NB4 (cell line): ENCODE data around the gene RASGRP3.

Experiments
- MYC ChIP-seq: IDR thresholded peaks from 2 replicates; pipeline ENCODE4 v1.6.1; 2011; ENCODE audit warnings: low read depth, low read length
- POLR2A ChIP-seq: IDR thresholded peaks from 2 replicates; pipeline ENCODE4 v1.6.1; 2011; ENCODE audit warnings: mild to moderate bottlenecking; ENCODE audit not compliant: insufficient read length; ENCODE audit errors: extremely low read depth
- TF ChIP-seq, protein P1 (sequence below): IDR thresholded peaks from one replicate; pipeline ENCODE4 v1.5.1; 2012; ENCODE audit warnings: low read depth, low read length
- TF ChIP-seq, protein P2 (sequence below): IDR thresholded peaks from 2 replicates; pipeline ENCODE4 v1.6.1; 2011; ENCODE audit warnings: low read depth, low read length

DNA sequence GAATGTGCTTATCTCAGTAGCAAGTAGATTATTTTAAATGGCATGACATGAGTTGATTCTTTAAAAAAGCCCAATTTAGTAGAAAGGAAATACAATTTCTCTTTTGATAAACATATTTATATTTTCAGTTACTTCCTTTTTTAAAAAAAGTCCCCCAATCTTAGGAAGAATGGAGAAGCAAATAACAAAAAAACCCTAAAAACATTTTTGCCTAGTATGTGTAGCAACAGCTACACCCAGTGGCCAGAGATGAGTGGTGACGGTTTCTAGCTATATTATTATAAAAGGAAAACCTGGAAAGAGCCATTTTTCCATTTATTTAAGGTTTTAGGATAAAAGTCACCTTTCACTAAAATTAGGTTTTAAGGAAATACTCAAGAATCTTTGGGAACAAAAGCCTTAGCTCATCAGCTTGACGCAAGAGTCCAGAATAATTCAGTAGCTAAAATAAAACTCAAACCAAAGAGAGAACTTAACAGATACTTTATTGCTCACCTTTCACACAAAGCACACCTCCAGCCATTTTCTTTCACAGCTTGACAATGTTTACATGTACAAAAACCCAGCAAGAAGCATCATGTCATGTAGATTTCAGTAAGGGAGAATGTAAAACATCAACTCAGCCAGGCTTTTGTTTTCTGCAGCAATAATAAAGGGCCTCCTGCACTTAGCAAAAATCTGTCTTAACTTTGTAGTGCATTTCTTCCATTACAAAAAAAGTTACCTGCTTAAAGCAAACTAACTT lies 106.9 kb downstream of the RASGRP3 start:
- TF ChIP-seq, protein P1, sequence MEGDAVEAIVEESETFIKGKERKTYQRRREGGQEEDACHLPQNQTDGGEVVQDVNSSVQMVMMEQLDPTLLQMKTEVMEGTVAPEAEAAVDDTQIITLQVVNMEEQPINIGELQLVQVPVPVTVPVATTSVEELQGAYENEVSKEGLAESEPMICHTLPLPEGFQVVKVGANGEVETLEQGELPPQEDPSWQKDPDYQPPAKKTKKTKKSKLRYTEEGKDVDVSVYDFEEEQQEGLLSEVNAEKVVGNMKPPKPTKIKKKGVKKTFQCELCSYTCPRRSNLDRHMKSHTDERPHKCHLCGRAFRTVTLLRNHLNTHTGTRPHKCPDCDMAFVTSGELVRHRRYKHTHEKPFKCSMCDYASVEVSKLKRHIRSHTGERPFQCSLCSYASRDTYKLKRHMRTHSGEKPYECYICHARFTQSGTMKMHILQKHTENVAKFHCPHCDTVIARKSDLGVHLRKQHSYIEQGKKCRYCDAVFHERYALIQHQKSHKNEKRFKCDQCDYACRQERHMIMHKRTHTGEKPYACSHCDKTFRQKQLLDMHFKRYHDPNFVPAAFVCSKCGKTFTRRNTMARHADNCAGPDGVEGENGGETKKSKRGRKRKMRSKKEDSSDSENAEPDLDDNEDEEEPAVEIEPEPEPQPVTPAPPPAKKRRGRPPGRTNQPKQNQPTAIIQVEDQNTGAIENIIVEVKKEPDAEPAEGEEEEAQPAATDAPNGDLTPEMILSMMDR: peak; percentile 83
- TF ChIP-seq, protein P2, sequence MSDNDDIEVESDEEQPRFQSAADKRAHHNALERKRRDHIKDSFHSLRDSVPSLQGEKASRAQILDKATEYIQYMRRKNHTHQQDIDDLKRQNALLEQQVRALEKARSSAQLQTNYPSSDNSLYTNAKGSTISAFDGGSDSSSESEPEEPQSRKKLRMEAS: no peak
- TF ChIP-seq POLR2A (no peak), MYC (no peak)
